Left hindlimb (tissue), 1 donor: ENCODE results near the gene TMEM272.

Source experiments
- DNase-seq: peaks from one replicate; pipeline ENCODE4 v3.0.0-alpha.2; 2018

Gene TMEM272

GRCh38 chr13:51823863-51824262 is 21.1 kb downstream of the TMEM272 start:
- DNase-seq, result no peak

GRCh38 chr13:51823359-51823758 is 21.6 kb downstream of the TMEM272 start:
- no peak for DNase-seq

- DNase-seq, result no peak
Observed at GRCh38 chr13:51822106-51822815, 22.7 kb downstream of the TMEM272 start.

GRCh38 chr13:51821606-51822005 is 23.4 kb downstream of the TMEM272 start:
- DNase-seq, result no peak

- no peak for DNase-seq
Observed at GRCh38 chr13:51820016-51820597, 24.9 kb downstream of the TMEM272 start.

- no peak for DNase-seq
Observed at GRCh38 chr13:51819544-51819943, 25.4 kb downstream of the TMEM272 start.

- no peak for DNase-seq
Observed at GRCh38 chr13:51818781-51819511, 26.0 kb downstream of the TMEM272 start.

- DNase-seq, result no peak
Observed at GRCh38 chr13:51818276-51818675, 26.7 kb downstream of the TMEM272 start.

GRCh38 chr13:51817717-51818116 is 27.3 kb downstream of the TMEM272 start:
- DNase-seq, result no peak

- DNase-seq, result no peak
Observed at GRCh38 chr13:51816604-51817249, 28.2 kb downstream of the TMEM272 start.

GRCh38 chr13:51815848-51816247 is 29.1 kb downstream of the TMEM272 start:
- DNase-seq, result no peak

GRCh38 chr13:51814825-51815650 is 29.9 kb downstream of the TMEM272 start:
- no peak for DNase-seq

- DNase-seq, result no peak
Observed at GRCh38 chr13:51814071-51814470, 30.9 kb downstream of the TMEM272 start.

GRCh38 chr13:51811920-51812451 is 33.0 kb downstream of the TMEM272 start:
- no peak for DNase-seq

- DNase-seq, result no peak
Observed at GRCh38 chr13:51811046-51811445, 33.9 kb downstream of the TMEM272 start.

- no peak for DNase-seq
Observed at GRCh38 chr13:51808811-51809210, 36.2 kb downstream of the TMEM272 start.

GRCh38 chr13:51807041-51807440 is 37.9 kb downstream of the TMEM272 start:
- no peak for DNase-seq

GRCh38 chr13:51806566-51806965 is 38.4 kb downstream of the TMEM272 start:
- no peak for DNase-seq

GRCh38 chr13:51805925-51806324 is 39.1 kb downstream of the TMEM272 start:
- DNase-seq, result no peak

GRCh38 chr13:51805313-51805712 is 39.7 kb downstream of the TMEM272 start:
- DNase-seq, result no peak

GRCh38 chr13:51804295-51805172 is 40.4 kb downstream of the TMEM272 start:
- DNase-seq, result no peak
